ENCODE measurements around the gene ZNF438. TPM values are rescaled to one million over a fixed set of nuclear protein-coding genes. Genes with fewer than 3 reads are reported as not detected.
A peak's percentile ranks its signal among the peaks of the same experiment; 100 is the strongest.
"Not testable (repeated sequence)": the region's sequence is repeated elsewhere in the genome, so short reads cannot be mapped to it uniquely, and the experiment has no call there.

ZNF438 gene
- total RNA-seq, 1 experiment from 2014 or later, result 5.2 TPM

DNA sequence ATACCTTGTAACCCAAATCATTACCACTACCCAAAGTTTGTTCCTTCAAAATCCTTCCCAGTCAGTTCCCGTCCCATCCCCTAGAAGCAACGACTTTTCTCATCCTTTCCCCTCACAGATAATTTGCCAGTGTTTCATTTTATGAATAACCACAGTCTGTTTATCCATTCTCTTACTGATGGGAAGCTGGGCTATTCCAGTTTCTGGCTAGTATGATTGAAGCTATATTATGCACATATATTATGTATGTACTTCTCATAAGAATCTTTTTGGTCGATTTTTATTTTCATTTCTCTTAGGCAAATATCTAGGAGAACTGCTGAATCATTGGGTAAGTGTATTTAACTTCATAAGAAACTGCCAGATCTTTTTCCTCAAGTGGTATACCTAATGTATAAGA, 114.6 kb downstream of the ZNF438 start:
- H3K36me3 ChIP-seq, result no peaks in the 10 kb centered on the region
- H3K9me3 ChIP-seq (replicated peaks), result no peaks in the 10 kb centered on the region
- DNase-seq (ENCODE audit: low read depth in 1 of 2, low spot score in 2 of 2), result no peak
- H3K4me1 ChIP-seq (replicated peaks), result no peaks in the 10 kb centered on the region
- H3K4me3 ChIP-seq, result no peak overlapping the region
- H3K27ac ChIP-seq, result no peak overlapping the region
- H3K27me3 ChIP-seq (replicated peaks), result no peaks in the 10 kb centered on the region

DNA sequence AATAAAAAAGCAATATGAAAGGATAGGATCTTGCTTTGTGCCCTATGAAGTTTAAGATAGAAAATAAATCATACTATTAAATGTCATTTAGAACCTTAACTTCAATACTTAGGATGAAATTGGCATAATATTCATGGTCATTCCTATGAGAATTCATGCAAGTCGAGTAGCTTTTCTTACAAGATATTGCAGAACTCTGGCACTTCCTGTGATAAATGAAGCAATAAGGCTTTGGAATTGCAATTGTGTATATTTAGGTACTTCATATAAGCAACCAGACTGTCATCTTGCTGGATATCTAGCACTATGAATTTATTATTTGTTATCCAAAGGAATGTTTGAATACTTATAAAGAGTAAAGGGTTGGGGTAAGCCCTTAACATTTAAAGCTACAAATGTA, 116.5 kb downstream of the ZNF438 start:
- Histone ChIP-seq H3K27ac (no peak overlapping the region), H3K4me1 (replicated peaks) (no peaks in the 10 kb centered on the region), H3K27me3 (replicated peaks) (no peaks in the 10 kb centered on the region), H3K36me3 (no peaks in the 10 kb centered on the region), H3K9me3 (replicated peaks) (no peaks in the 10 kb centered on the region), H3K4me3 (no peak overlapping the region)
- no peak for DNase-seq (ENCODE audit: low read depth in 1 of 2, low spot score in 2 of 2)

- no peaks in the 10 kb centered on the region for H3K9me3 ChIP-seq (replicated peaks)
- no peak overlapping the region for H3K27ac ChIP-seq
- DNase-seq (ENCODE audit: low read depth in 1 of 2, low spot score in 2 of 2), result no peak
- H3K36me3 ChIP-seq, result no peaks in the 10 kb centered on the region
- H3K27me3 ChIP-seq (replicated peaks), result no peaks in the 10 kb centered on the region
- no peak overlapping the region for H3K4me3 ChIP-seq
- H3K4me1 ChIP-seq (replicated peaks), result no peaks in the 10 kb centered on the region
Measured at GRCh38 chr10:30911303-30911863, 120.3 kb downstream of the ZNF438 start.

GRCh38 chr10:30903397-30904138, 128.1 kb downstream of the ZNF438 start:
- no peaks in the 10 kb centered on the region for H3K36me3 ChIP-seq
- H3K4me1 ChIP-seq (replicated peaks), result no peaks in the 10 kb centered on the region
- H3K9me3 ChIP-seq (replicated peaks), result no peaks in the 10 kb centered on the region
- H3K27me3 ChIP-seq (replicated peaks), result no peaks in the 10 kb centered on the region
- no peak overlapping the region for H3K4me3 ChIP-seq
- DNase-seq (ENCODE audit: low read depth in 1 of 2, low spot score in 2 of 2), result no peak
- H3K27ac ChIP-seq, result no peak overlapping the region

- H3K4me1 ChIP-seq (replicated peaks), result no peaks in the 10 kb centered on the region
- H3K9me3 ChIP-seq (replicated peaks), result no peaks in the 10 kb centered on the region
- no peak overlapping the region for H3K27ac ChIP-seq
- no peak overlapping the region for H3K4me3 ChIP-seq
- H3K36me3 ChIP-seq, result no peaks in the 10 kb centered on the region
- DNase-seq (ENCODE audit: low read depth in 1 of 2, low spot score in 2 of 2), result no peak
- H3K27me3 ChIP-seq (replicated peaks), result no peaks in the 10 kb centered on the region
Measured at GRCh38 chr10:30902621-30903396, 128.9 kb downstream of the ZNF438 start.

- H3K9me3 ChIP-seq (replicated peaks); DNase-seq (ENCODE audit: low read depth in 1 of 2, low spot score in 2 of 2); H3K27me3 ChIP-seq (replicated peaks); H3K27ac ChIP-seq; H3K4me1 ChIP-seq (replicated peaks); H3K36me3 ChIP-seq; H3K4me3 ChIP-seq: not testable (repeated sequence)
Measured at GRCh38 chr10:30901487-30901886, 130.2 kb downstream of the ZNF438 start.

DNA sequence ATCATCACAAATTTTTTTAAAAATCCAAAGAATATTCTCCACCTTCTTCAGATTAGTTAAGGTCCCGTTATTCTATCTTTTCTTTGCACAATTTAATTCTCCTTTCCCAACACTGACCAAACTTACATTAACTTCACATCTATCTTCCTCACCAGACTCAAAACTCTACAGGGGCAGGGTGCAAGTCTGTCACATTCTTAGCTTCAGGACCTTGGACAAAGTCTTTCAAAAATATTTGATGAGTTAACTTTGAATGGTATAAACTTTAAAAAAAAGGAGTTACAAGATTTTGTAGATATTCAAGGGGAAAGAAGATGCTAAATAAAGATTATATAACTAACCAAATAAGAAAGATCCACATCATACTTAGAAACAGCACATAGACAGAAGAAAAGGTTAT, 132.7 kb downstream of the ZNF438 start:
- no peaks in the 10 kb centered on the region for H3K9me3 ChIP-seq (replicated peaks)
- H3K27me3 ChIP-seq (replicated peaks), result no peaks in the 10 kb centered on the region
- H3K36me3 ChIP-seq, result no peaks in the 10 kb centered on the region
- no peak for DNase-seq (ENCODE audit: low read depth in 1 of 2, low spot score in 2 of 2)
- H3K27ac ChIP-seq, result no peak overlapping the region
- no peaks in the 10 kb centered on the region for H3K4me1 ChIP-seq (replicated peaks)
- H3K4me3 ChIP-seq, result no peak overlapping the region

DNA sequence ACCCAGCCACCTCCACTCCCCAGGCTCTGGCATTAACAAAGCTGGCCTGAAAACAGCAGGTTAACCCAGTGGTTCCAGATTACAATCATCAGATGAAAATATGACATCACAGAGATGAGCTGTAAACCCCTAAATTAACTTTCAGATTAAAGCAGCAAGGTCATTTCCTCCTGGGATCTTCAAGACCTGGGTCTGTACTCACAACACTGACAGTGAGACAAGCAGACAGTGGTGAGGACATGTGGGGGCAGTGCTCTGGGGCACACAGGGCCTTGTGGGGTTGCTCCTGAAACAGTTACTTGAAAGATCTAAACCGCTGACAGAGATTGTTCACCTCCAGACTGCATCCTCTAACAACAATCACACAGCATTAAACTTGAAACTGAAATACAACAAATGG, 134.1 kb downstream of the ZNF438 start:
- Histone ChIP-seq H3K27ac (no peak overlapping the region), H3K4me1 (replicated peaks) (peaks cover 11% of the 10 kb centered on the region), H3K9me3 (replicated peaks) (no peaks in the 10 kb centered on the region), H3K27me3 (replicated peaks) (no peaks in the 10 kb centered on the region), H3K4me3 (no peak overlapping the region), H3K36me3 (no peaks in the 10 kb centered on the region)
- DNase-seq (ENCODE audit: low read depth in 1 of 2, low spot score in 2 of 2), result no peak

- peaks cover 11% of the 10 kb centered on the region for H3K4me1 ChIP-seq (replicated peaks)
- no peaks in the 10 kb centered on the region for H3K9me3 ChIP-seq (replicated peaks)
- no peak overlapping the region for H3K4me3 ChIP-seq
- no peak overlapping the region for H3K27ac ChIP-seq
- H3K36me3 ChIP-seq, result no peaks in the 10 kb centered on the region
- no peak for DNase-seq (ENCODE audit: low read depth in 1 of 2, low spot score in 2 of 2)
- no peaks in the 10 kb centered on the region for H3K27me3 ChIP-seq (replicated peaks)
Measured at GRCh38 chr10:30897048-30897447, 134.6 kb downstream of the ZNF438 start.

- Histone ChIP-seq H3K27me3 (replicated peaks) (no peaks in the 10 kb centered on the region), H3K36me3 (no peaks in the 10 kb centered on the region), H3K27ac (no peak overlapping the region), H3K4me3 (no peak overlapping the region), H3K9me3 (replicated peaks) (no peaks in the 10 kb centered on the region), H3K4me1 (replicated peaks) (peaks cover 11% of the 10 kb centered on the region)
- DNase-seq (ENCODE audit: low read depth in 1 of 2, low spot score in 2 of 2), result no peak
Measured at GRCh38 chr10:30894221-30894620, 137.4 kb downstream of the ZNF438 start.

DNA sequence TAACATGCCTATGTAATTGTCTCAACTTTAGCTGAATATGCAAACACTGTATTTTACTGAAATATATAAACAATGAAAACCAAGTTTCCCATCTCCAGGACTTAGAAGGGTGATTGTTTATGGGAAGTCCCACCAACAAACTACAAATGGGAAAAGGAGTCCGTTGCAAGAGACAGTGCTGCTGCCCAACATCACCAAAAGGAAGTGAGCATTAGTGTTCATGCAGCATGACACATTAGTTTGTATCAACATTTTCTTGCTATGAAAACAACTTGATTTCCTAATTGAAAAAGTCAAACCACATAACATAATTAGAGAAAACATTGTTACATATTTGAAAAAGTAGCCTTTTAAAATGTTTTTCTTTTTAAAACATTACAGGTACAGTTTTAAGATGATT, 138.5 kb downstream of the ZNF438 start:
- Histone ChIP-seq H3K27me3 (replicated peaks) (no peaks in the 10 kb centered on the region), H3K4me3 (no peak overlapping the region), H3K9me3 (replicated peaks) (no peaks in the 10 kb centered on the region), H3K36me3 (no peaks in the 10 kb centered on the region), H3K4me1 (replicated peaks) (peaks cover 11% of the 10 kb centered on the region), H3K27ac (no peak overlapping the region)
- DNase-seq (ENCODE audit: low read depth in 1 of 2, low spot score in 2 of 2), result peak in 1 of 2 experiments; percentile 31

DNA sequence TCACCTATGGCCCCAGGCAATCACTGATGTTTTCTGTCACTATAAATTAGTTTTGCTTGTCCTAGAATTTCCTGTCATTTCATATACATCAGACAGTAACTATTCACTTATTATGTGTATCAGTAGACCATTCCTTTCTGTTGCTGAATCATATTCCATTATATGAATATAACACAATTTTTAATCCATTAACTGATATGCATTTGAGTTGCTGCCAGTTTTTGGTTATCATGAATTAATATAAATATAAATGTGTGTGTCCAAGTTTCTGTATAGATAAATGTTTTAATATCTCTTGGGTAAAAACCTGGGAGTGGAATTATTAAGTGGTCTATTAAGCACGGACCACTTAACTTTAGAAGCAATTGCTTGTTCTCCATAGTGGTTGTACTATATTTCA, 143.8 kb downstream of the ZNF438 start:
- H3K4me1 ChIP-seq (replicated peaks), result peaks cover 2% of the 10 kb centered on the region
- no peaks in the 10 kb centered on the region for H3K27me3 ChIP-seq (replicated peaks)
- no peaks in the 10 kb centered on the region for H3K9me3 ChIP-seq (replicated peaks)
- H3K36me3 ChIP-seq, result no peaks in the 10 kb centered on the region
- DNase-seq (ENCODE audit: low read depth in 1 of 2, low spot score in 2 of 2), result no peak
- no peak overlapping the region for H3K4me3 ChIP-seq
- no peak overlapping the region for H3K27ac ChIP-seq

DNA sequence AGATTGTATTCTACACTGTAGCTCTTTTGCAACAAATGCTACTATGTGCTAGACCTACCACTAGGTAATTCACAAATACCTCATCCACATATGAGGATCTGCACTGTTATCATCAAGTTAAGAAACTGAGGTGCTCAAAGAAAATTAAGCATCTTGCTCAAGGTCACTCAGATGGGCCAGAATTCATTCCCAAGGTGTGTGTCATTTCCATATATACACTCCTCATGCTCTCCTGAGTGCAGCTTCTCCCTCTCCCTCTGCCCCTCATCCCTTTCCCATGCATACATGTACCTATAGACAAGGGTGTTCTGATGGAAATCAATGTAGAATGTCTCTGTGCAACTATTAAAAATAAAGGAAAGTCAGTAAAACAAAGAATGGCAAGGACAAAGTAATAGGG, 146.2 kb downstream of the ZNF438 start:
- 0 out of 2 replicates have a peak, but pooled peaks cover 3% of the 10 kb centered on the region for H3K4me1 ChIP-seq (replicated peaks)
- no peak overlapping the region for H3K4me3 ChIP-seq
- no peaks in the 10 kb centered on the region for H3K27me3 ChIP-seq (replicated peaks)
- H3K27ac ChIP-seq, result no peak overlapping the region
- no peaks in the 10 kb centered on the region for H3K36me3 ChIP-seq
- no peak for DNase-seq (ENCODE audit: low read depth in 1 of 2, low spot score in 2 of 2)
- H3K9me3 ChIP-seq (replicated peaks), result no peaks in the 10 kb centered on the region

DNA sequence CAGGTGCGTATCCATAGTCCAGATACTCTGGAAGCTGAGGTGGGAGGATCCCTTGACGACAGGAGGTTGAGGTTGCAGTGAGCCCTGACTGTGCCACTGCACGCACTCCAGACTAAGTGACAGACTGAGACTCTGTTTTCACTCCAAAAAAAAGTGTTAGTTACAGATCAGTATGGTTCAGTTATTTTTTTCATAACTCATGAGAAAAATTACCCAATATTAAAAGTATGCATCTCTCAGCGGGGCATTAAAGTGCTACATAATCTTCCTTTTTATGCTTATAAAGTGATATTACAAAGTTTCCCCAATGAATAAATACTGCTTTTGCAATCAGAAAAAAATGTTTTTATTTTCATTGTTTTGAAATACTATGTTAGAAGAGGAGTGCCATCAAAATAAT, 147.9 kb downstream of the ZNF438 start:
- no peaks in the 10 kb centered on the region for H3K36me3 ChIP-seq
- no peak overlapping the region for H3K4me3 ChIP-seq
- DNase-seq (ENCODE audit: low read depth in 1 of 2, low spot score in 2 of 2), result no peak
- 0 out of 2 replicates have a peak, but pooled peaks cover 3% of the 10 kb centered on the region for H3K4me1 ChIP-seq (replicated peaks)
- H3K9me3 ChIP-seq (replicated peaks), result no peaks in the 10 kb centered on the region
- H3K27ac ChIP-seq, result no peak overlapping the region
- no peaks in the 10 kb centered on the region for H3K27me3 ChIP-seq (replicated peaks)
